ENCODE measurements around the gene MCF2L. TPM values are rescaled to one million over a fixed set of nuclear protein-coding genes. Genes with fewer than 3 reads are reported as not detected.

Gene MCF2L
- total RNA-seq, 2 experiments from 2014 or later: 2.8 to 16.4 TPM

GRCh38 chr13:113090806-113091205, 121.8 kb downstream of the MCF2L start:
- Histone ChIP-seq H3K27ac (ENCODE audit: low read depth, low read length, poor library complexity, severe bottlenecking) (no peak overlapping the region), H3K4me1 (ENCODE audit: insufficient read depth, low read length, poor library complexity, severe bottlenecking) (no peaks in the 10 kb centered on the region), H3K79me2 (ENCODE audit: insufficient read depth, low read depth, low read length) (no peaks in the 10 kb centered on the region), H3K4me2 (ENCODE audit: low read length) (no peak overlapping the region), H2AFZ (ENCODE audit: low read length) (no peak overlapping the region), H3K36me3 (ENCODE audit: insufficient read depth, low read length) (no peaks in the 10 kb centered on the region), H3K9me3 (ENCODE audit: low read length) (no peaks in the 10 kb centered on the region), H3K9me2 (ENCODE audit: insufficient read depth, low read length) (no peaks in the 10 kb centered on the region), H3K4me3 (ENCODE audit: low read depth, low read length, poor library complexity, severe bottlenecking) (no peak overlapping the region), H4K20me1 (ENCODE audit: insufficient read depth, low read length) (no peaks in the 10 kb centered on the region)
- no peak for DNase-seq (ENCODE audit: low spot score)
- CTCF ChIA-PET (ENCODE audit: unreplicated experiment): no interaction called here
- intact Hi-C loops (cut with micrococcal nuclease; ENCODE audit: unreplicated experiment): no loop called here
- POLR2A ChIA-PET: no interaction called here
- TF ChIP-seq CTCF (conservative IDR thresholded peaks at IDR 0.05; ENCODE audit: low read length) (no peak), EZH2phosphoT487 (IDR thresholded peaks at IDR 0.05; ENCODE audit: borderline replicate concordance, low read depth, low read length) (no peak)
- BruUV-seq (replicated peaks): no TSS peak

- H3K9me2 ChIP-seq (ENCODE audit: insufficient read depth, low read length): no peaks in the 10 kb centered on the region
- H3K79me2 ChIP-seq (ENCODE audit: insufficient read depth, low read depth, low read length): no peaks in the 10 kb centered on the region
- intact Hi-C loops (cut with micrococcal nuclease; ENCODE audit: unreplicated experiment): no loop called here
- POLR2A ChIA-PET: no interaction called here
- no peaks in the 10 kb centered on the region for H3K36me3 ChIP-seq (ENCODE audit: insufficient read depth, low read length)
- H3K4me1 ChIP-seq (ENCODE audit: insufficient read depth, low read length, poor library complexity, severe bottlenecking): no peaks in the 10 kb centered on the region
- TF ChIP-seq CTCF (conservative IDR thresholded peaks at IDR 0.05; ENCODE audit: low read length) (no peak), EZH2phosphoT487 (IDR thresholded peaks at IDR 0.05; ENCODE audit: borderline replicate concordance, low read depth, low read length) (no peak)
- H3K9me3 ChIP-seq (ENCODE audit: low read length): no peaks in the 10 kb centered on the region
- H3K4me2 ChIP-seq (ENCODE audit: low read length): no peak overlapping the region
- BruUV-seq (replicated peaks): no TSS peak
- no peak overlapping the region for H3K4me3 ChIP-seq (ENCODE audit: low read depth, low read length, poor library complexity, severe bottlenecking)
- CTCF ChIA-PET (ENCODE audit: unreplicated experiment): no interaction called here
- no peak for DNase-seq (ENCODE audit: low spot score)
- H3K27ac ChIP-seq (ENCODE audit: low read depth, low read length, poor library complexity, severe bottlenecking): no peak overlapping the region
- no peak overlapping the region for H2AFZ ChIP-seq (ENCODE audit: low read length)
- no peaks in the 10 kb centered on the region for H4K20me1 ChIP-seq (ENCODE audit: insufficient read depth, low read length)
Observed at GRCh38 chr13:113091211-113091771, 122.3 kb downstream of the MCF2L start.

- CTCF ChIA-PET (ENCODE audit: unreplicated experiment): no interaction called here
Observed at GRCh38 chr13:113091891-113092775, 123.1 kb downstream of the MCF2L start.

More at GRCh38 chr13:113091891-113092775, 123.1 kb downstream of the MCF2L start:
- POLR2A ChIA-PET: no interaction called here
- Histone ChIP-seq H3K79me2 (ENCODE audit: insufficient read depth, low read depth, low read length) (no peaks in the 10 kb centered on the region), H3K27ac (ENCODE audit: low read depth, low read length, poor library complexity, severe bottlenecking) (no peak overlapping the region), H3K4me2 (ENCODE audit: low read length) (no peak overlapping the region), H3K36me3 (ENCODE audit: insufficient read depth, low read length) (no peaks in the 10 kb centered on the region), H3K9me2 (ENCODE audit: insufficient read depth, low read length) (no peaks in the 10 kb centered on the region), H3K4me1 (ENCODE audit: insufficient read depth, low read length, poor library complexity, severe bottlenecking) (no peaks in the 10 kb centered on the region), H3K4me3 (ENCODE audit: low read depth, low read length, poor library complexity, severe bottlenecking) (no peak overlapping the region), H3K9me3 (ENCODE audit: low read length) (no peaks in the 10 kb centered on the region), H2AFZ (ENCODE audit: low read length) (no peak overlapping the region), H4K20me1 (ENCODE audit: insufficient read depth, low read length) (no peaks in the 10 kb centered on the region)
- no peak for TF ChIP-seq CTCF (conservative IDR thresholded peaks at IDR 0.05; ENCODE audit: low read length)
- no peak for TF ChIP-seq EZH2phosphoT487 (IDR thresholded peaks at IDR 0.05; ENCODE audit: borderline replicate concordance, low read depth, low read length)
- intact Hi-C loops (cut with micrococcal nuclease; ENCODE audit: unreplicated experiment): no loop called here
- DNase-seq (ENCODE audit: low spot score): no peak
- BruUV-seq (replicated peaks): no TSS peak

All from OCI-LY7 (cell line).